GM18870 (cell line): ENCODE results near the gene FAM193A.

Experiments used
- ATAC-seq: cut with Tn5 transposase; IDR thresholded peaks from one replicate; pipeline ENCODE4 v1.9.1; 2021; ENCODE audit warnings: moderate library complexity; ENCODE audit not compliant: unreplicated experiment

The FAM193A gene

GRCh38 chr4:2688697-2689096, 152.2 kb downstream of the FAM193A start:
- ATAC-seq = no peak

- ATAC-seq = no peak
Measured at GRCh38 chr4:2689114-2689513, 152.7 kb downstream of the FAM193A start.

GRCh38 chr4:2689825-2690700, 153.6 kb downstream of the FAM193A start:
- ATAC-seq = peak; percentile 62

- ATAC-seq = no peak
Measured at GRCh38 chr4:2691313-2691712, 154.9 kb downstream of the FAM193A start.

- no peak for ATAC-seq
Measured at GRCh38 chr4:2691952-2692435, 155.5 kb downstream of the FAM193A start.

- no peak for ATAC-seq
Measured at GRCh38 chr4:2694691-2695090, 158.2 kb downstream of the FAM193A start.

GRCh38 chr4:2695346-2696060, 159.1 kb downstream of the FAM193A start:
- no peak for ATAC-seq

- ATAC-seq = peak; percentile 91
Measured at GRCh38 chr4:2696423-2696822, 160.0 kb downstream of the FAM193A start.

- no peak for ATAC-seq
Measured at GRCh38 chr4:2697995-2698414, 161.6 kb downstream of the FAM193A start.

- no peak for ATAC-seq
Measured at GRCh38 chr4:2698504-2698903, 162.1 kb downstream of the FAM193A start.

- ATAC-seq = no peak
Measured at GRCh38 chr4:2698951-2699505, 162.6 kb downstream of the FAM193A start.

GRCh38 chr4:2699534-2699933, 163.1 kb downstream of the FAM193A start:
- no peak for ATAC-seq

GRCh38 chr4:2700031-2700430, 163.6 kb downstream of the FAM193A start:
- no peak for ATAC-seq

- ATAC-seq = no peak
Measured at GRCh38 chr4:2702361-2702760, 165.9 kb downstream of the FAM193A start.

- ATAC-seq = no peak
Measured at GRCh38 chr4:2702770-2703169, 166.3 kb downstream of the FAM193A start.

- no peak for ATAC-seq
Measured at GRCh38 chr4:2712261-2712842, 175.9 kb downstream of the FAM193A start.

- no peak for ATAC-seq
Measured at GRCh38 chr4:2713337-2713736, 176.9 kb downstream of the FAM193A start.

- no peak for ATAC-seq
Measured at GRCh38 chr4:2714061-2714770, 177.8 kb downstream of the FAM193A start.

GRCh38 chr4:2714918-2715317, 178.5 kb downstream of the FAM193A start:
- ATAC-seq = no peak

GRCh38 chr4:2715426-2715825, 179.0 kb downstream of the FAM193A start:
- ATAC-seq = no peak

- ATAC-seq = no peak
Measured at GRCh38 chr4:2716236-2716635, 179.8 kb downstream of the FAM193A start.
